Renal cortex interstitium (tissue), 11 donors: Measurements from ENCODE around the gene RAC2. TPM values are rescaled to one million over a fixed set of nuclear protein-coding genes. Genes with fewer than 3 reads are reported as not detected.

ENCODE experiments used
- DNase-seq, 11 donors: peaks; one replicate each; pipeline ENCODE4 v3.0.0-alpha.2; 2013; ENCODE audit warnings: low read depth in 9 of 11, low spot score in 4 of 11; ENCODE audit errors: extremely low read depth in 1 of 11
- polyA plus RNA-seq, 3 donors: library from polyadenylated mRNA; unstranded; fragments of 120-200 nt; gene quantifications; one replicate each; pipeline ENCODE4 v1.2.1, GENCODE V29; 2013; ENCODE audit not compliant: insufficient read length in 3 of 3

RAC2 gene
- polyA plus RNA-seq, 3 donors: 5.2 to 6.7 (median 6.3) TPM

DNA sequence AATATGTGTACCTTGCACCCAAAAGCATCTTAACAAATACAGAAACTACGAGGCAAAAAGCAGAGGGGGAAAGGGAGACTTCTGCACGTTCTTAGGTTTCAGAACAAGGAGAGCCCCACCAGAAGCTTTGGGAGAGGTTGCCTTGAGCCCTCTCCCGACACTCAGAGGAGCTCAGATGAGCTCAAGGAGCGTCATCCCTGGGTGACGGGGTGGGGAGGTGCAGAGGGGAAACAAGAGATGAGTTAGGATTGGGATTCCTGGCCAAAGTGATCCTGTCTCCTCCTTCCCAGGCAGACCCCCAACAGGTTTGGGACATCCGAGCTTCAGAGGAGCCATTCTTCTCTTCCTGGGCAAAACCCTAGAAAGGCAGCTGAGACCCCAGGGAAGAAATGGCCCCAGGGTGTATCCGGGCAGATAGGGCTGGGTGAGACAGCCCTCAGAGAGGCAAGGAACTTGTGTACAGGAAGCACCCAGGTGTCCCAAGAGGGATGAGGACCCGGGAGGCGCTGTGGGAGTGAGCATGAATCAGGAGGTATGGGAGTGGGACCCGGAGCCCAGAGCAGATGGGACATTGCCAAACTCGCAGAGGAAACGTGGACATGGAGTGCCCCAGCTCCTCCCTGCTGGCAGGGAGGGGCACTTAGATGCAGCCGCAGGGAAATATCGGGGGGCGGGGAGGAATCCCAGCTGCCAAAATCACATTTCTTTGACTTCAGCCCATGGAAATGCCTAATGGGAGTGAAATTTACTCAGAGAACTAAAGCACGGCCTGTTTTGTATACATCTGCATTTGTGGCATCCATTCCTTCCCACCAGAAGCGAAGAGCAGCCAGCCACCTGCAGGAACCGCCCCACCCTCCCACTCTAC is 68.4 kb downstream of the RAC2 start:
- DNase-seq: no peak

Other genes starting within 250 kb of the RAC2 start
- gene TST, start 224.8 kb downstream of the RAC2 start, polyA plus RNA-seq: 10 to 100 TPM; 40.9 to 55.9 (median 52.3) TPM
- gene MPST, start 224.5 kb downstream of the RAC2 start, polyA plus RNA-seq: 10 to 100 TPM; 42.0 to 71.3 (median 66.7) TPM
- 10 to 100 TPM; 20.4 to 34.3 (median 30.7) TPM for gene KCTD17, start 192.5 kb downstream of the RAC2 start, polyA plus RNA-seq
- gene TMPRSS6, start 134.6 kb downstream of the RAC2 start, polyA plus RNA-seq: under 1 TPM; 0.19 to 0.42 (median 0.22) TPM
- gene IL2RB, start 94.4 kb downstream of the RAC2 start, polyA plus RNA-seq: 1 to 10 TPM in 1 of 3 donors, under 1 TPM in 2; 0.75 to 1.2 (median 0.92) TPM
- 10 to 100 TPM; 26.1 to 37.9 (median 34.8) TPM for gene C1QTNF6, start 56.0 kb downstream of the RAC2 start, polyA plus RNA-seq
- gene SSTR3, start 31.8 kb downstream of the RAC2 start, polyA plus RNA-seq: 1 to 10 TPM in 1 of 3 donors, under 1 TPM in 2; 0.68 to 1.2 (median 0.76) TPM
- 1 to 10 TPM; 3.0 to 4.9 (median 3.6) TPM for gene CYTH4, start 38.2 kb upstream of the RAC2 start, polyA plus RNA-seq
- 1 to 10 TPM; 1.2 to 2.2 (median 2.0) TPM for gene ELFN2, start 183.2 kb upstream of the RAC2 start, polyA plus RNA-seq
- gene MFNG, start 242.1 kb upstream of the RAC2 start, polyA plus RNA-seq: 10 to 100 TPM in 1 of 3 donors, 1 to 10 TPM in 2; 9.5 to 10.4 (median 10.0) TPM